HCT116 (cell line): ENCODE data around the gene FAM222B. TPM values are rescaled to one million over a fixed set of nuclear protein-coding genes. Genes with fewer than 3 reads are reported as not detected.
A peak's percentile ranks its signal among the peaks of the same experiment; 100 is the strongest.

Source experiments
- ATAC-seq: fragments of 200-7000 bp; cut with Tn5 transposase; 2 replicates; pipeline ENCODE4 v1.9.1; 2020; ENCODE audit warnings: mild to moderate bottlenecking, moderate library complexity
- BruUV-seq: library from RNA; stranded (reverse); fragments of 400-500 nt; replicated peaks from 2 replicates; lab custom pipeline; 2021; lab: Mats Ljungman, UMichigan
- CTCF ChIA-PET: fragments of 300-600 bp; sonication (Branson Sonifier 250); formaldehyde crosslinking; loops from one replicate; lab custom pipeline; 2021; ENCODE audit warnings: antibody characterized with exemption; lab: Charles Lee
- POLR2A ChIA-PET: fragments of 300-600, 350-600 bp; sonication (Branson Sonifier 250); formaldehyde crosslinking; loops from one replicate; lab custom pipeline; 2021; ENCODE audit warnings: antibody characterized with exemption; lab: Charles Lee
- RAD21 ChIA-PET, 2 experiments: fragments of 300-600 bp; sonication (Branson Sonifier 250); formaldehyde crosslinking; loops; one replicate each; lab custom pipeline; 2023; ENCODE audit warnings: low total read pairs in 2 of 2; ENCODE audit not compliant: uncharacterized antibody in 2 of 2, unreplicated experiment in 2 of 2, low non-redundant PET in 1 of 2; lab: Charles Lee
- DNase-seq: peaks from one replicate; pipeline ENCODE4 v3.0.0-alpha.2; 2010; ENCODE audit warnings: low read depth, low spot score
- H2AFZ ChIP-seq: fragments of 200-600 bp; shearing (Covaris generic), sonication (generic); 2 replicates; pipeline ENCODE4 v1.6.1; 2017; ENCODE audit warnings: low read depth, mixed run types, mixed read lengths, antibody characterized with exemption, low read length; ENCODE audit not compliant: poor library complexity, severe bottlenecking
- H3K27ac ChIP-seq: 2 replicates; pipeline ENCODE4 v1.5.1; 2012; ENCODE audit warnings: low read depth, low read length
- H3K27me3 ChIP-seq: fragments of 200-600 bp; sonication (generic); 2 replicates; pipeline ENCODE4 v1.6.1; 2016; ENCODE audit warnings: mixed run types, low read length, mixed read lengths; ENCODE audit not compliant: insufficient read depth
- H3K36me3 ChIP-seq, 2 experiments: fragments of 200-500 bp in 1 of 2; fragments of 200-600 bp in 1 of 2; sonication (Bioruptor generic) in 1 of 2; sonication (generic) in 1 of 2; 2 replicates each; pipeline versions ENCODE4 v1.5.1 to v1.6.1; 2014 to 2016; ENCODE audit warnings: low read length in 2 of 2, inconsistent platforms in 1 of 2, mixed read lengths in 1 of 2, mixed run types in 1 of 2; ENCODE audit not compliant: insufficient read depth in 2 of 2, control insufficient read depth in 1 of 2
- H3K4me1 ChIP-seq, 2 experiments: fragments of 200-600 bp in 1 of 2; sonication (generic) in 1 of 2; 2 replicates each; pipeline versions ENCODE4 v1.5.1 to v1.6.1; 2012 to 2017; ENCODE audit warnings: low read length in 2 of 2, inconsistent platforms in 1 of 2, mild to moderate bottlenecking in 1 of 2, mixed read lengths in 1 of 2, mixed run types in 1 of 2, moderate library complexity in 1 of 2; ENCODE audit not compliant: insufficient read depth in 2 of 2, control insufficient read depth in 1 of 2
- H3K4me2 ChIP-seq: fragments of 200-600 bp; sonication (generic); 2 replicates; pipeline ENCODE4 v1.6.1; 2017; ENCODE audit warnings: mixed run types, low read length, mixed read lengths
- H3K4me3 ChIP-seq, 2 experiments: fragments of 200-600 bp in 1 of 2; sonication (generic) in 1 of 2; replicated peaks in 1 of 2; 2 replicates each; pipeline ENCODE4 v1.5.1; 2011 to 2016; ENCODE audit warnings: low read length in 2 of 2, control low read depth in 1 of 2, low read depth in 1 of 2, mild to moderate bottlenecking in 1 of 2, mixed read lengths in 1 of 2, mixed run types in 1 of 2
- H3K79me2 ChIP-seq: fragments of 200-600 bp; sonication (generic); 2 replicates; pipeline ENCODE4 v1.6.1; 2017; ENCODE audit warnings: mild to moderate bottlenecking, mixed run types, low read length, moderate library complexity, mixed read lengths; ENCODE audit not compliant: insufficient read depth
- H3K9ac ChIP-seq: fragments of 200-600 bp; sonication (generic); 2 replicates; pipeline ENCODE4 v1.6.1; 2016; ENCODE audit warnings: low read length, mixed read lengths
- H3K9me2 ChIP-seq: fragments of 200-600 bp; sonication (generic), shearing (Covaris generic); 2 replicates; pipeline ENCODE4 v1.6.1; 2017; ENCODE audit warnings: mixed run types, mild to moderate bottlenecking, moderate library complexity; ENCODE audit not compliant: insufficient read depth
- H3K9me3 ChIP-seq, 2 experiments: fragments of 200-500 bp in 1 of 2; fragments of 200-600 bp in 1 of 2; sonication (Bioruptor generic) in 1 of 2; sonication (generic) in 1 of 2; 2 replicates each; pipeline ENCODE4 v1.6.1; 2014 to 2017; ENCODE audit warnings: low read length in 2 of 2, mixed read lengths in 2 of 2, inconsistent platforms in 1 of 2, low read depth in 1 of 2, mild to moderate bottlenecking in 1 of 2, mixed run types in 1 of 2, moderate library complexity in 1 of 2; ENCODE audit not compliant: control insufficient read depth in 1 of 2, insufficient read depth in 1 of 2
- H4K20me1 ChIP-seq: fragments of 200-600 bp; sonication (generic), shearing (Covaris generic); 2 replicates; pipeline ENCODE4 v1.6.1; 2017; ENCODE audit warnings: mixed run types, mild to moderate bottlenecking, moderate library complexity; ENCODE audit not compliant: insufficient read depth
- POLR2AphosphoS5 ChIP-seq: IDR thresholded peaks from 2 replicates; pipeline ENCODE4 v1.6.1; 2011; ENCODE audit warnings: mild to moderate bottlenecking, low read depth, low read length, moderate library complexity
- intact Hi-C: fragments of 100-400 bp; cut with micrococcal nuclease; formaldehyde crosslinking; loops from 2 replicates; pipeline ENCODE4 v1.10.0; 2022
- total RNA-seq: library from RNA; stranded (reverse); gene quantifications from one replicate; pipeline ENCODE4 v1.2.1, GENCODE V29; 2021; ENCODE audit not compliant: unreplicated experiment

FAM222B gene
- total RNA-seq, 1 experiment from 2014 or later: 22.7 TPM

DNA sequence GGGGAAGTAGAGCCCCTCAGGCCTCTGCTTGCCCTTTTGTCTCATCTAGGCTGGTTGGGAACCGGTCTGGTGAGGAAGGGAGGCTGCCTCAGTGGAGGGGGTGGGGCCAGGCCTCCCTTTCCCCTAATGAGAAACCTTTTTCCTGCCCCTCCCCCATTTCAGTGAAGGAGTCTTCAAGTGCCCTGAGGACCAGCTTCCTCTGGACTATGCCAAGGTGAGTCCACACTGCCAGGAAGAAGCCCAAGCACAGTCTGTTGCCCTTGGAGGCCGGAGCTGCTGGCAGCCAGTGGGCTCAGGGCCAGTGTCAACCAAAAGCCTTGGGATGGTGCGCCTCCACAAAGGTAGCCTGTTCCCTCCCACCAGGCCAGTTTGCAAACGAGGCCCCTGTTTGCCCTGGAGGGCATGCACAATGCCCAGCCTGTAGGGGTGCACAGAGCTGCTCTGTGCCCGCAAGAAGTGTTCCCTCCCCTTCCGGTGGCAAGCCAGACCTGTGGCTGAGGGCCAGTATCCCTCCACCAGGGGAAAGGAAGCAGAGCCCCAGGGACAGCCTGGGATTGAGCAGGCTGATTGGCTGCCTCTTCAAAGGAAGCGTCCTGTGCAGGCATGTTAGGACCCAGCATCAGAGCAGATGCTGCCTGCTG, 95.4 kb downstream of the FAM222B start:
- H3K4me3 ChIP-seq: no peak overlapping the region
- CTCF ChIA-PET: interaction anchor here (3.8 to 13.6 kb wide), 2 partner anchors 15 to 20 kb away, joined by 41 to 207 read pairs; partner anchors contain the start of genes NEK8 and TLCD1
- H3K27me3 ChIP-seq: no peaks in the 10 kb centered on the region
- RAD21 ChIA-PET: no interaction called here
- DNase-seq: no peak
- peaks cover 32% of the 10 kb centered on the region; the same call in 1 of the 2 replicates for H4K20me1 ChIP-seq
- H3K36me3 ChIP-seq: peaks cover 32 to 58% of the 10 kb centered on the region in 2 experiments
- intact Hi-C loops: no loop called here
- TF ChIP-seq POLR2AphosphoS5: no peak
- no peak for ATAC-seq
- peak overlapping the region; percentile 98 for H3K27ac ChIP-seq
- no TSS peak for BruUV-seq
- H3K4me1 ChIP-seq: peaks cover 29 to 61% of the 10 kb centered on the region in 2 experiments
- H2AFZ ChIP-seq: no peak overlapping the region
- peak overlapping the region; percentile 100 for H3K9ac ChIP-seq
- H3K9me3 ChIP-seq: no peaks in the 10 kb centered on the region
- POLR2A ChIA-PET: interaction anchor here (0.9 to 11.6 kb wide), 3 partner anchors 12 to 19 kb away, joined by 3 to 149 read pairs (median 4); partner anchors contain the start of genes NEK8 and TLCD1
- peaks cover 62% of the 10 kb centered on the region for H3K79me2 ChIP-seq
- H3K9me2 ChIP-seq: no peaks in the 10 kb centered on the region
- H3K4me2 ChIP-seq: peak overlapping the region; percentile 99

DNA sequence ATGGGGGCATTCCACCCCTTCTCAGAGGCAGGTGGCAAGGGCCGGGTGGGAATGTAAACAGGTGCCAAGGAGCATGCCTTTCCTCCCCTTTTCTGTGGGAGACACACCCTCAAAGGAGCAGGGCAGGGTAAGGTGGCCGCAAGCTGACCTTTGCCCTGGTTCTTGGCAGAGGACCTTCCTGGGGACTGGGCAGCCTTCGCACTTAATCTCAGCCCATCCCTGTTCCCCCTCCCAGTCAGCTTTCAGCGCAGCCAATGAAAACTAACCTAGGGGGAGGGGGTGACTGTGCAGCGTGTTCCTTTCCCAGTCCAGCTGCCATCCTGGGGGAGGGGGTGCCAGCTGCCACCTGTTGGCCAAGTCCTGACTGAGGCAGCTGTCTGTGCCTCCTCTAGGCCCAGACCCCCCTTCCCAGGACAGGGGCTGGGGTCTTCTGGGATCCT, 96.0 kb downstream of the FAM222B start:
- Histone ChIP-seq H3K9me3 (no peaks in the 10 kb centered on the region), H3K27ac (peak overlapping the region; percentile 98), H3K79me2 (peaks cover 62% of the 10 kb centered on the region), H3K9me2 (no peaks in the 10 kb centered on the region), H2AFZ (no peak overlapping the region), H4K20me1 (peaks cover 32% of the 10 kb centered on the region; the same call in 1 of the 2 replicates), H3K9ac (peak overlapping the region; percentile 100), H3K4me1 (peaks cover 34 to 66% of the 10 kb centered on the region in 2 experiments), H3K27me3 (no peaks in the 10 kb centered on the region), H3K4me3 (peak overlapping the region; percentile 9 to 100; a peak in 1 of 4 replicates), H3K36me3 (peaks cover 29 to 57% of the 10 kb centered on the region in 2 experiments), H3K4me2 (peak overlapping the region; percentile 99)
- ChIA-PET RAD21 (interaction anchor here in 1 of 2 experiments (0.6 kb wide), 1 partner anchor 20 kb away, joined by 8 read pairs; no protein-coding TSS in a partner anchor), POLR2A (interaction anchor here (0.9 to 11.6 kb wide), 4 partner anchors 12 to 27 kb away, joined by 3 to 149 read pairs (median 6); partner anchors contain the start of genes NEK8, RPL23A and TLCD1), CTCF (interaction anchor here (13.6 kb wide), 1 partner anchor 19 kb away, joined by 207 read pairs; the partner anchor contains the start of genes NEK8 and TLCD1)
- ATAC-seq: no peak
- BruUV-seq: no TSS peak
- intact Hi-C loops: no loop called here
- no peak for DNase-seq
- no peak for TF ChIP-seq POLR2AphosphoS5
